Measurements from ENCODE around the gene CHST1.
A peak's percentile ranks its signal among the peaks of the same experiment; 100 is the strongest.

CHST1 gene

GRCh38 chr11:45660729-45661438 lies 4.5 kb downstream of the CHST1 start:
- DNase-seq (ENCODE audit: low read depth in 2 of 3, low spot score in 1 of 3) = no peak

GRCh38 chr11:45659818-45660160 lies 5.6 kb downstream of the CHST1 start:
- no peak for DNase-seq (ENCODE audit: low read depth in 2 of 3, low spot score in 1 of 3)

GRCh38 chr11:45659031-45659817 lies 6.2 kb downstream of the CHST1 start:
- DNase-seq (ENCODE audit: low read depth in 2 of 3, low spot score in 1 of 3) = no peak

GRCh38 chr11:45658292-45658991 lies 7.0 kb downstream of the CHST1 start:
- no peak for DNase-seq (ENCODE audit: low read depth in 2 of 3, low spot score in 1 of 3)

GRCh38 chr11:45657496-45658260 lies 7.7 kb downstream of the CHST1 start:
- no peak for DNase-seq (ENCODE audit: low read depth in 2 of 3, low spot score in 1 of 3)

- DNase-seq (ENCODE audit: low read depth in 2 of 3, low spot score in 1 of 3) = no peak
These were observed 9.6 kb downstream of the CHST1 start for GRCh38 chr11:45655831-45656230.

- DNase-seq (ENCODE audit: low read depth in 2 of 3, low spot score in 1 of 3) = peak; percentile 39 to 65 (median 59)
These were observed 10.1 kb downstream of the CHST1 start for GRCh38 chr11:45655347-45655756.

- DNase-seq (ENCODE audit: low read depth in 2 of 3, low spot score in 1 of 3) = no peak
These were observed 10.5 kb downstream of the CHST1 start for GRCh38 chr11:45655012-45655283.

GRCh38 chr11:45654231-45655011 lies 11.0 kb downstream of the CHST1 start:
- no peak for DNase-seq (ENCODE audit: low read depth in 2 of 3, low spot score in 1 of 3)

GRCh38 chr11:45653277-45653676 lies 12.1 kb downstream of the CHST1 start:
- DNase-seq (ENCODE audit: low read depth in 2 of 3, low spot score in 1 of 3) = no peak

GRCh38 chr11:45652781-45653180 lies 12.6 kb downstream of the CHST1 start:
- DNase-seq (ENCODE audit: low read depth in 2 of 3, low spot score in 1 of 3) = no peak

- DNase-seq (ENCODE audit: low read depth in 2 of 3, low spot score in 1 of 3) = no peak
These were observed 13.3 kb downstream of the CHST1 start for GRCh38 chr11:45651841-45652749.

- no peak for DNase-seq (ENCODE audit: low read depth in 2 of 3, low spot score in 1 of 3)
These were observed 14.3 kb downstream of the CHST1 start for GRCh38 chr11:45651156-45651555.

- DNase-seq (ENCODE audit: low read depth in 2 of 3, low spot score in 1 of 3) = no peak
These were observed 15.0 kb downstream of the CHST1 start for GRCh38 chr11:45650166-45651095.

- DNase-seq (ENCODE audit: low read depth in 2 of 3, low spot score in 1 of 3) = no peak
These were observed 15.8 kb downstream of the CHST1 start for GRCh38 chr11:45649544-45650165.

GRCh38 chr11:45648931-45649330 lies 16.5 kb downstream of the CHST1 start:
- no peak for DNase-seq (ENCODE audit: low read depth in 2 of 3, low spot score in 1 of 3)

GRCh38 chr11:45647786-45648185 lies 17.6 kb downstream of the CHST1 start:
- no peak for DNase-seq (ENCODE audit: low read depth in 2 of 3, low spot score in 1 of 3)

GRCh38 chr11:45647329-45647728 lies 18.1 kb downstream of the CHST1 start:
- no peak for DNase-seq (ENCODE audit: low read depth in 2 of 3, low spot score in 1 of 3)
